Heart left ventricle (tissue), 16 donors: ENCODE data around the gene SLC5A6. TPM values are rescaled to one million over a fixed set of nuclear protein-coding genes. Genes with fewer than 3 reads are reported as not detected.

Experiments
- ATAC-seq, 4 donors: fragments of 200-7000 bp; cut with Tn5 transposase; one replicate each; pipeline ENCODE4 v1.9.1; 2020 to 2022; ENCODE audit warnings: moderate library complexity in 4 of 4, mild to moderate bottlenecking in 3 of 4, moderate number of reproducible peaks in 1 of 4
- DNase-seq, 5 donors: peaks; one replicate each; pipeline ENCODE4 v3.0.0-alpha.2; 2020
- H3K27ac ChIP-seq, 12 donors: fragments of 200-600 bp; sonication (generic) in 4 of 12; one replicate each; pipeline versions ENCODE4 v1.5.0 to v1.8.0; 2016 to 2022; ENCODE audit warnings: mild to moderate bottlenecking in 2 of 12
- H3K27me3 ChIP-seq, 9 donors: fragments of 200-600 bp; sonication (generic) in 2 of 9; one replicate each; pipeline versions ENCODE4 v1.5.1 to v1.8.0; 2016 to 2022; ENCODE audit warnings: mild to moderate bottlenecking in 3 of 9
- H3K36me3 ChIP-seq, 9 donors: fragments of 200-600 bp; sonication (generic) in 2 of 9; one replicate each; pipeline versions ENCODE4 v1.5.0 to v1.8.0; 2018 to 2022; ENCODE audit warnings: mild to moderate bottlenecking in 2 of 9
- H3K4me1 ChIP-seq, 12 donors: fragments of 200-600 bp; sonication (generic) in 4 of 12; one replicate each; pipeline versions ENCODE4 v1.5.0 to v1.8.0; 2016 to 2022; ENCODE audit warnings: mild to moderate bottlenecking in 3 of 12
- H3K4me3 ChIP-seq, 12 donors: fragments of 200-600 bp; sonication (generic) in 4 of 12; one replicate each; pipeline versions ENCODE4 v1.5.0 to v1.8.0; 2017 to 2022; ENCODE audit warnings: mild to moderate bottlenecking in 9 of 12, moderate library complexity in 4 of 12
- H3K9me3 ChIP-seq, 12 donors: fragments of 200-600 bp; sonication (generic) in 4 of 12; one replicate each; pipeline versions ENCODE4 v1.5.0 to v1.8.0; 2016 to 2022; ENCODE audit warnings: mild to moderate bottlenecking in 1 of 12
- POLR2A ChIP-seq, 2 donors: fragments of 450-650 bp; IDR thresholded peaks; one replicate each; pipeline ENCODE4 v1.6.1; 2017; ENCODE audit warnings: antibody characterized with exemption in 2 of 2, mild to moderate bottlenecking in 2 of 2, moderate library complexity in 2 of 2
- WGBS, 4 donors: extraction: QIAGEN DNeasy Blood & Tissue Kit in 2 of 4; methylation state at CpG; one replicate each; pipeline versions ENCODE4 v1.1.5 to v1.1.7; 2013 to 2018; 5-methylcytosine and 5-hydroxymethylcytosine counted together
- intact Hi-C, 10 donors: fragments of 100-400 bp; cut with DNase I; formaldehyde crosslinking; loops; one replicate each; pipeline versions ENCODE4 v1.11.1 to v1.14.2; 2022
- polyA plus RNA-seq, 2 donors: library from polyadenylated mRNA; stranded (reverse); fragments of 200-250 nt; gene quantifications; one replicate each; pipeline ENCODE4 v1.2.3, GENCODE V29; 2013
- total RNA-seq, 9 donors: library from RNA; depleted of rRNA in 2 of 9; stranded (reverse); fragments of >200 nt in 2 of 9; fragmentation: NEBNext Ultra II Directional in 3 of 9; extraction: Animal tissue kit (Norgen Biotek cat#: 25700) in 3 of 9; gene quantifications; one replicate each; pipeline versions ENCODE4 v1.1.0 to v1.2.4, GENCODE V29; 2016 to 2023
- TF ChIP-seq, protein P1 (sequence below), 12 donors: fragments of 200-600 bp; sonication (generic) in 4 of 12; IDR thresholded peaks; one replicate each; pipeline versions ENCODE4 v1.5.0 to v1.8.0; 2018 to 2022; ENCODE audit warnings: antibody characterized with exemption in 12 of 12, mild to moderate bottlenecking in 5 of 12
- donor health status: ischemic (EF 13 %, LVEDD 7.1; RV severe dilation, severe dysfunction).
- donor health status: healthy with polysubstance abuse.
- donor health status: DM: no; HTN: yes; CAD: no.
- donor health status: DM: no; HTN: no; CAD: no.
- donor health status: ischemic (EF 25% LVEDD 6.9; RV normal size, moderate dysfunction).
- donor health status: ischemic (EF 25% LVEDD 5.7; RV mildly dilated, moderate dysfunction).
- donor health status: healthy.
- donor health status: DM: yes; HTN: yes; CAD: no.
- donor health status: ischemic (EF 35%, LVEDD 5.7; RV mildly dilated, moderate dysfunction).
- donor health status: nonischemic (EF 11% LVEDD 7.7; RV severe dilation, severe dysfunction).
- donor health status: DM: yes; HTN: yes; CAD: no.
- donor health status: PGD.
- donor health status: ischemic (EF 29% LVEDD 5.4; RV normal size, mild dysfunction).
- donor health status: nonischemic (EF 23%, LVEDD 6.1; RV moderate dilation, normal function).

Gene SLC5A6
- total and polyA plus RNA-seq, 11 donors, result 6.3 to 37.7 (median 10.3) TPM

DNA sequence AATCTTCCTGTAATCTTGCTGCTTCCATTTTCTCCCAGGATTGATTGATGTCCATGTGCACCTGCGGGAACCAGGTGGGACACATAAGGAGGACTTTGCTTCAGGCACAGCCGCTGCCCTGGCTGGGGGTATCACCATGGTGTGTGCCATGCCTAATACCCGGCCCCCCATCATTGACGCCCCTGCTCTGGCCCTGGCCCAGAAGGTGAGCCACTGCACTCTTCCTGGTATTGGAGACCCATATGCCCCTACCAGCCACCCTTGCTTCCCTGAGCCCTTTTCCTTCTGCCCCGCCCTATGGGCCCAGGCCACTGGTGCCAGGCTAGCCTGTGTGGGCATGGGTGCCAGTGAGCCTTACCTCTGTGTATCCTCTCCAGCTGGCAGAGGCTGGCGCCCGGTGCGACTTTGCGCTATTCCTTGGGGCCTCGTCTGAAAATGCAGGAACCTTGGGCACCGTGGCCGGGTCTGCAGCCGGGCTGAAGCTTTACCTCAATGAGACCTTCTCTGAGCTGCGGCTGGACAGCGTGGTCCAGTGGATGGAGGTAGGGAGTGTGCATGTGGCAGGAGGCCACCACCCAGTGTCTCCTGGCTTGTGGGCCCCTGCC lies 25.4 kb upstream of the SLC5A6 start:
- intact Hi-C loops, result no loop called here
- H3K4me1 ChIP-seq, result peaks cover 0 to 4% (median 0%) of the 10 kb centered on the region in 12 donors

DNA sequence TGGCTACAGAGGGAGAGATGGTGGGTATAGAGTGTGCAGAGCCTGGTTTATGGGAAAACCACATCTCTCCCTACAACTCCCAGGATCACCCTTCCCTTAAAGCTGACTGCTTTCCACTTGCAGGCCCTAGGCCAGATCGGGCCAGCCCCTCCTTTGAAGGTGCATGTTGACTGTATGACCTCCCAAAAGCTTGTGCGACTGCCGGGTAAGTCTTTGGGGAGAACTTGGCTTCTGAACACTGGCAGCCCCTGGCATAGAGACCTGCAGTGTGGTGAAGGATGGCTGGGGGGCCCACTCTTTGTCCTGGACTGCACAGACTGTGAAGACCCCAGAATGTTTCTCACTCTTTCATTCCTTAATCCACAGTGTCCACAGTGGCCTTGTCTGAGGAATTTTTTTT lies 24.6 kb upstream of the SLC5A6 start:
- no peak for ATAC-seq
- WGBS, 4 donors, result 87 to 96% (median 89%) methylated on average over 3 of the region's 3 CpGs
- no peak for DNase-seq
- Histone ChIP-seq H3K27me3 (no peaks in the 10 kb centered on the region), H3K9me3 (no peaks in the 10 kb centered on the region), H3K4me1 (no peaks in the 10 kb centered on the region), H3K27ac (no peak overlapping the region), H3K36me3 (peaks cover 0 to 100% (median 99%) of the 10 kb centered on the region in 9 donors), H3K4me3 (no peak overlapping the region)
- TF ChIP-seq POLR2A (IDR thresholded peaks at IDR 0.05), result no peak
- TF ChIP-seq, protein P1, sequence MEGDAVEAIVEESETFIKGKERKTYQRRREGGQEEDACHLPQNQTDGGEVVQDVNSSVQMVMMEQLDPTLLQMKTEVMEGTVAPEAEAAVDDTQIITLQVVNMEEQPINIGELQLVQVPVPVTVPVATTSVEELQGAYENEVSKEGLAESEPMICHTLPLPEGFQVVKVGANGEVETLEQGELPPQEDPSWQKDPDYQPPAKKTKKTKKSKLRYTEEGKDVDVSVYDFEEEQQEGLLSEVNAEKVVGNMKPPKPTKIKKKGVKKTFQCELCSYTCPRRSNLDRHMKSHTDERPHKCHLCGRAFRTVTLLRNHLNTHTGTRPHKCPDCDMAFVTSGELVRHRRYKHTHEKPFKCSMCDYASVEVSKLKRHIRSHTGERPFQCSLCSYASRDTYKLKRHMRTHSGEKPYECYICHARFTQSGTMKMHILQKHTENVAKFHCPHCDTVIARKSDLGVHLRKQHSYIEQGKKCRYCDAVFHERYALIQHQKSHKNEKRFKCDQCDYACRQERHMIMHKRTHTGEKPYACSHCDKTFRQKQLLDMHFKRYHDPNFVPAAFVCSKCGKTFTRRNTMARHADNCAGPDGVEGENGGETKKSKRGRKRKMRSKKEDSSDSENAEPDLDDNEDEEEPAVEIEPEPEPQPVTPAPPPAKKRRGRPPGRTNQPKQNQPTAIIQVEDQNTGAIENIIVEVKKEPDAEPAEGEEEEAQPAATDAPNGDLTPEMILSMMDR (IDR thresholded peaks at IDR 0.05), result no peak
- intact Hi-C loops, result no loop called here

More for the DNA sequence above, 25.4 kb upstream of the SLC5A6 start:
- Histone ChIP-seq H3K9me3 (no peaks in the 10 kb centered on the region), H3K36me3 (peaks cover 0 to 100% (median 99%) of the 10 kb centered on the region in 9 donors), H3K27ac (no peak overlapping the region), H3K27me3 (no peaks in the 10 kb centered on the region), H3K4me3 (no peak overlapping the region)
- WGBS, 4 donors, result 94 to 99% (median 97%) methylated on average over 11 to 15 of the region's 15 CpGs
- DNase-seq (no peak), ATAC-seq (no peak)
- TF ChIP-seq, protein P1 (IDR thresholded peaks at IDR 0.05), result no peak
- no peak for TF ChIP-seq POLR2A (IDR thresholded peaks at IDR 0.05)

DNA sequence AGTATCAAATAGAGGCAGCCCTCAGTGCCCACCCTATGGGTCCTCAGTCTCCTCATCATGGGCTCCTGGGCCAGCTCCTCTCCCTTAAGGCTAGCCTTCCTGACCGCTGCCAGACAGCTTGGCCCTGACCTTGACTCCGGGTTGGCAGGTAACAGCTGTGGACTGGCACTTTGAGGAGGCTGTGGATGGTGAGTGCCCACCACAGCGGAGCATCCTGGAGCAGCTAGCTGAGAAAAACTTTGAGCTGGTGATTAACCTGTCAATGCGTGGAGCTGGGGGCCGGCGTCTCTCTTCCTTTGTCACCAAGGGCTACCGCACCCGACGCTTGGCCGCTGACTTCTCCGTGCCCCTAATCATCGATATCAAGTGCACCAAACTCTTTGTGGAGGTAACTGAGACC lies 24.1 kb upstream of the SLC5A6 start:
- H3K9me3 ChIP-seq, result no peaks in the 10 kb centered on the region
- DNase-seq (no peak), ATAC-seq (no peak)
- intact Hi-C loops, result no loop called here
- H3K4me3 ChIP-seq, result no peak overlapping the region
- H3K36me3 ChIP-seq, result peaks cover 0 to 100% (median 99%) of the 10 kb centered on the region in 9 donors
- WGBS, 4 donors, result 96 to 99% (median 97%) methylated on average over 12 of the region's 12 CpGs
- TF ChIP-seq POLR2A (IDR thresholded peaks at IDR 0.05), result no peak
- TF ChIP-seq, protein P1 (IDR thresholded peaks at IDR 0.05), result no peak
- H3K27ac ChIP-seq, result no peak overlapping the region
- no peaks in the 10 kb centered on the region for H3K4me1 ChIP-seq
- H3K27me3 ChIP-seq, result no peaks in the 10 kb centered on the region

DNA sequence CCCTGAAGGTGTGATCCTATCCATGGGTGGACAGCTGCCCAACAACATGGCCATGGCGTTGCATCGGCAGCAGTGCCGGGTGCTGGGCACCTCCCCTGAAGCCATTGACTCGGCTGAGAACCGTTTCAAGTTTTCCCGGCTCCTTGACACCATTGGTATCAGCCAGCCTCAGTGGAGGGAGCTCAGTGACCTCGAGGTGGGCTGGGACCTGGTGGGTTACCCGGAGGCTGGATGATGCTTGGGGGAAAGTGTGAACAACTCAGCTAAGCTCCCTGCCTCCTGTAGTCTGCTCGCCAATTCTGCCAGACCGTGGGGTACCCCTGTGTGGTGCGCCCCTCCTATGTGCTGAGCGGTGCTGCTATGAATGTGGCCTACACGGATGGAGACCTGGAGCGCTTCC lies 21.3 kb upstream of the SLC5A6 start:
- DNase-seq (no peak), ATAC-seq (peak in 1 of 4 donors; percentile 37)
- H3K27ac ChIP-seq, result no peak overlapping the region
- no peaks in the 10 kb centered on the region for H3K27me3 ChIP-seq
- no peak overlapping the region for H3K4me3 ChIP-seq
- H3K4me1 ChIP-seq, result no peaks in the 10 kb centered on the region
- WGBS, 4 donors, result 93 to 98% (median 94%) methylated on average over 8 to 14 of the region's 14 CpGs
- TF ChIP-seq POLR2A (IDR thresholded peaks at IDR 0.05), result no peak
- intact Hi-C loops, result no loop called here
- no peaks in the 10 kb centered on the region for H3K9me3 ChIP-seq
- peaks cover 0 to 100% (median 98%) of the 10 kb centered on the region in 9 donors for H3K36me3 ChIP-seq

DNA sequence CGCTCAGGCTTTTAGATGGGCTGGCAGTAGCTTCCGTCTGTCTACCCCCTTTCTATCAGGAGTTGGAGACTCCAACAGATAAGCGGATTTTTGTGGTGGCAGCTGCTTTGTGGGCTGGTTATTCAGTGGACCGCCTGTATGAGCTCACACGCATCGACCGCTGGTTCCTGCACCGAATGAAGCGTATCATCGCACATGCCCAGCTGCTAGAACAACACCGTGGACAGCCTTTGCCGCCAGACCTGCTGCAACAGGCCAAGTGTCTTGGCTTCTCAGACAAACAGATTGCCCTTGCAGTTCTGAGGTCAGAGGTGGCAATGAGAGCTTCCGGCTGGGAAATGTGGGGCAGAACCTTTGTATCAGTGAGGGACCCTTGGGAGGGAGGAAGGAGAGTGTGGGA lies 19.9 kb upstream of the SLC5A6 start:
- H3K27me3 ChIP-seq, result no peaks in the 10 kb centered on the region
- peaks cover 0 to 100% (median 98%) of the 10 kb centered on the region in 9 donors for H3K36me3 ChIP-seq
- H3K4me3 ChIP-seq, result no peak overlapping the region
- TF ChIP-seq, protein P1 (IDR thresholded peaks at IDR 0.05), result no peak
- no peak for TF ChIP-seq POLR2A (IDR thresholded peaks at IDR 0.05)
- ATAC-seq (no peak), DNase-seq (no peak)
- intact Hi-C loops, result no loop called here
- WGBS, 4 donors, result 93 to 95% (median 94%) methylated on average over 12 to 13 of the region's 13 CpGs
- no peaks in the 10 kb centered on the region for H3K4me1 ChIP-seq
- H3K9me3 ChIP-seq, result no peaks in the 10 kb centered on the region
- no peak overlapping the region for H3K27ac ChIP-seq
